COR-L47 (cell line): ENCODE results near the gene NLRC5.

Experiments used
- DNase-seq: peaks from one replicate; lab custom pipeline; 2025; lab: John Stamatoyannopoulos, UW

The NLRC5 gene

GRCh38 chr16:57126411-57126810 is 137.1 kb downstream of the NLRC5 start:
- no peak for DNase-seq

DNA sequence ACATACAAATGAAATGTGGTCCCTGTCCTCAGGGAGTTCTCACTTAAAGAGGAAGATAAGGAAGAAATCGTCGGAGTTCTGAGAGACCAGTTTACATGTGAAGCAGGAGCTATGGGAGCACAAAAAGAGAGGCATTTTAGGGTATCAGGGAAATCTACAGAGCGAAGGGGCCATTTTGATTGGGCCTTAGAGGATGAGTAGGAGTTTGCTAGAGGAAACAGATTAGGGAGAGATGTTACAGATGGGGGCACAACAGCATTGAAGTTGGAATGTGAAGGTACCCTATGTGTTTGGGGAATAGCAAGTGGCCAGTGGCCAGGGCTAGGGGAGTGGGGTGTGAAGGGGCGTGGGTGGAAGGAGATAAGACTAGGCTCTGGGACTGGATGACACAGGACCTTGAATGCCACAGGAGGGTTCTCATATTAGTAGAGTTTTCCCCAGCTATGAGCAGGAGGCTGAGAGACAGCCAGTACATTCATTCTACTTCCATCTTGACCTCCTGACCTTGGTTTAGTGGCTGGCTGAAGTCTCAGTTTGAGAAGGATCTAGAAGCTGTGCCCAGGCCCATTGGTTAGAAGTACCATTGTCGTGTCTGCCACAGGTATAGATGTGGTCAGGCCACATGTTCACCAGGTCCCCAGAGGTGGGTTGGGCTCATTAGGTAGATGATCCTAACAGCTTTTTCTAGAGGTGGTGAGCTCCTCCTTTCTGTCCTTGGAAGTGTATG is 137.8 kb downstream of the NLRC5 start:
- DNase-seq: no peak

- no peak for DNase-seq
Observed at GRCh38 chr16:57127836-57128235, 138.5 kb downstream of the NLRC5 start.

GRCh38 chr16:57128771-57129389 is 139.5 kb downstream of the NLRC5 start:
- DNase-seq: no peak

GRCh38 chr16:57130950-57131321 is 141.6 kb downstream of the NLRC5 start:
- DNase-seq: no peak

DNA sequence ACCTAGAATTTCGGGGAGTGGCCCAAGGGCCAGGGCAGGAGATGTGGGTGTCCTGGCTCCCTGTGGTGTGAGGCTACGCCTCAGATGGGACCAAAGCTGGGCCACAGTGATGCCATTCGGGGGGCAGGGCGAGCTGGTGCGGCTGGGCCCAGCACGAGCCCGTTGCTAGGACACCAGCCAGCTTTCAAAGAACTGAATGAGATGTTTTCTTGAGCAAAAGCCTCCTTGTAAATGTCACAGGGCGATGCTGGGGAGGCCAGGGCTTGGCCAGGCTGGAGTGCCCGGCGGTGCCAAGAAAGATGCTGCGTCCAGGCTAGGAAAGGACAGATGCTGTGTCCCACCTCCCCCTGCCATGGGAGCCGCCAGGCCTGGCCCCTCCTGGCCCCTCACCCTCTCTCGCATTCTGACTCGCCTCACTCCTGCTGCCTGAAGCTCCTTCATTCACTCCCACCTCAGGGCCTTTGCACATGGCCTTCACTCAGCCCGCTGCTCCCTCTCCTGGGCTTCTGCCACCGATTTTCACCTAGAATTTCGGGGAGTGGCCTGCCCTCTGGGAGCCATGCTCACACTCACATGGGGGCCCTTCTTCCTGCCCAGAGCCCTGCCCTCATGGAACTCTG is 142.1 kb downstream of the NLRC5 start:
- no peak for DNase-seq

GRCh38 chr16:57132470-57132869 is 143.1 kb downstream of the NLRC5 start:
- DNase-seq: no peak

DNA sequence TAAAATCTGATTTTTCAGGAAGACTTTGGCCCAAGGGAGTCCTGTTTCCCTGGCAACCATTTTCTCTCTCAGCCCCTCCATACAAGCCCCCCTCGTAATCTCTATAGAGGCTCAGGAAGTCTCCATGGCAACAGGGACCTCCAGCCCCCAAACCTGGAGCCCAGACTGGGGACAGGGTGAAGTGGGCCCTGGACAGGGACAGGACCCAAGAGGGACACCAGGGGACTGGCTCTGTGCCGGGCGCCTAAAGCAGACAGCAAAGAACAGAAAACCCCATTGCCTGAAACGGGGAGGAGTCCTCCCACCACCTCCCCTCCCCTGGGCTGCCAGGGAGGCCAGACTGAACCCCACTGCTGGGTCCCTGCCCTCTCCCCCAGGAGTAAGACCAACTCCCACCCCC is 143.7 kb downstream of the NLRC5 start:
- no peak for DNase-seq
